AG04449 (cell line): ENCODE data around the gene UBE3B.

Experiments
- CTCF ChIA-PET: fragments of 350-600 bp; formaldehyde crosslinking; extraction: SDS; loops from one replicate; lab custom pipeline; 2021; ENCODE audit warnings: antibody characterized with exemption; lab: Yijun Ruan, JAX
- POLR2A ChIA-PET: fragments of 400-600, 350-600 bp; formaldehyde crosslinking; extraction: SDS; loops from one replicate; lab custom pipeline; 2020; ENCODE audit warnings: antibody characterized with exemption, inconsistent platforms; lab: Yijun Ruan, JAX
- DNase-seq: peaks from one replicate; pipeline ENCODE4 v3.0.0-alpha.2; 2010; ENCODE audit warnings: low read depth, low spot score
- H3K4me3 ChIP-seq: 2 replicates; pipeline ENCODE4 v1.5.1; 2011; ENCODE audit warnings: low read depth, mild to moderate bottlenecking, control low read depth, low read length
- CTCF ChIP-seq: IDR thresholded peaks from one replicate; pipeline ENCODE4 v1.5.1; 2011; ENCODE audit warnings: mild to moderate bottlenecking, moderate library complexity, low read length, control low read depth, inconsistent platforms; ENCODE audit not compliant: insufficient read depth; ENCODE audit errors: missing control alignments

UBE3B gene

DNA sequence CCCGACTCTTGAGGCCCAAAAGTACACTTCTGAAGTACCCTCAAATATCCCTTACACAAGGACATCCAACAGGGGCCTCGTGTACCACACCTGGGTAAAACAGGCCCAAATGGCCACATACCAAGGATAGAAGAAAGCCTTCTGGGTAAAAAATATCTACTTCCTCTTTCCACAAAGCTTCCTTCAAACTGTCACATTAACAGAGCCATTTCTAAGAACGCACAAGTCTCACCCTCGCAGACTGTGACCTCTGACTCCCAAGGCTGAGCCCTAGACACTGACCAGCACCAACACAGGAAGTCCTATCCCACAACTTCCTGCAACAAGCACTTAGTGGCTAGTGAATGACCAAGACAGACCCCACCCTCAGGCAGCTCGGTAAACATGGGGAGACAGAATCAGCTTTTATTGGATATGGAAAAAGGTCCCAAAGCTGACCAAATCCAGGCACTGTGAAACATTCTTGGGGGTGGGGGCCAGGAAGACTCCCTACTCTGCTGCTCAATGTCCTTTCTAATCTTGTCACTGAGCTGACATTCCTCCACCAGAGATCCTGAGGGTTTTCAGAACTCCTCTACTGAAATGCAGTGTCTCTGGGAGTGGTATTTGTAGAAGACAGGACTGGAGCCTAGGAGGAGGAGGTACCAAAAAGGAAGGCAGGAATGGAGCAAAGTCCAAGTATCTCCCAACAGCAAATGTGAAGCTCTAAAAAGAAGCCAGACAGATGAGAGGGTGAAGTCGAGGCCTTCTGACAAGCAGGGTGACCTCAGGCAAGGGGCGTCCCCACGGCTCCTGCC, 16.2 kb upstream of the UBE3B start:
- POLR2A ChIA-PET: interaction anchor here (2.3 to 4.0 kb wide), 3 partner anchors 11 to 17 kb away, joined by 7 to 32 read pairs (median 23); partner anchors contain the start of genes KCTD10 and UBE3B
- DNase-seq: no peak
- TF ChIP-seq CTCF: no peak
- CTCF ChIA-PET: interaction anchor here (0.8 to 3.2 kb wide), 5 partner anchors 12 to 33 kb away, joined by 3 to 16 read pairs (median 5); partner anchors contain the start of genes KCTD10 and UBE3B
- H3K4me3 ChIP-seq: no peak overlapping the region

DNA sequence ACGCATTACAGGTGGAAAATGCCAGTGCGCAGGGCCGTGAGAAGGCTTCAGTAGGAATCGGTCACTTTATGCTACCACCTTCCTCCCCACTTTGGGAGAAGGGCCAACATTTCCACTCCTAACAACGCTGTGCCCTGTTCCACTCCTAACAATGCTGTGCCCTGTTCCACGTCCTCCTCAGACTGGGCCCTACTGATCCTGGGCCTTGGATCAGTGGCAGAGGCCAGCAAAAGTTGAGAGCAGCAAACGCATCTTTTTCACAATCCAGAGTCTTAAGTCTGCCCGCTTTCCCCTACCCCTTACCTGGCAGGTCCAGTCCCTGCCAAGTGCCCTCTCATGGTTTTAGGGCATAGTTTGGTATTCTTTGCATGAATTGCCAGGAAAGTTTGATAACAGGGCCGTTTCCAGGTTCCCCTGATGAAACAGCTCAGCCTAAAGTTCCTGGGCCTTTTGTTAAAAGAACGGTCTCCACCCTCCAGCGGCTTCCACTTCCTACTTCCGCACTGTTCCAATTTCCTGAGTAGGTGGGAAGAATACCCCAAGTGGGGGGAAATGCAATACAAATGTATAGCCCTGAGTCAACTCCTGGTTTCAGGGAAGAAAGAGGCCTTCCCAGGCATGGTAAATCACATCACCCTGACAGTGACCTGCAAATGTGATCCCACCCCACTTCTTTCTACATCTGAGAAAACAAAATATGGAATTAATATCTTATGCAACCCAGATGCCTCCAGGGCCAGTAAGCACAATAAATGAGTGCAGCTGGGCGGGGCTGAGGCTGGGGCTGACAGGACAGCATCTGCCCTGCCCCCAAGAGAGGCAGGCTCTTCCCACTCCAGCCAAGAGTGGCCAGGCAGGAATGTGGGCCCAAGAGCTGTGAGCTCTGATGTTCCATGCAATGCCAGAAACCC, 15.3 kb upstream of the UBE3B start:
- POLR2A ChIA-PET: interaction anchor here (0.9 to 4.0 kb wide), 7 partner anchors 10 to 19 kb away, joined by 3 to 32 read pairs (median 8); partner anchors contain the start of genes KCTD10 and UBE3B

GRCh38 chr12:109462868-109463692, 14.4 kb upstream of the UBE3B start:
- POLR2A ChIA-PET: interaction anchor here (0.6 to 4.0 kb wide), 10 partner anchors 9 to 732 kb away, joined by 3 to 32 read pairs (median 8); partner anchors contain the start of genes KCTD10 and UBE3B
- CTCF ChIA-PET: interaction anchor here (0.5 to 3.2 kb wide), 10 partner anchors 9 to 149 kb away, joined by 3 to 16 read pairs (median 4); partner anchors contain the start of genes KCTD10 and UBE3B
- DNase-seq: peak; percentile 97
- H3K4me3 ChIP-seq: peak overlapping the region; percentile 40
- TF ChIP-seq CTCF: no peak

More for the DNA sequence above, 15.3 kb upstream of the UBE3B start:
- DNase-seq: peak; percentile 94
- TF ChIP-seq CTCF: no peak
- no peak overlapping the region; the same call in 1 of the 2 replicates for H3K4me3 ChIP-seq
- CTCF ChIA-PET: interaction anchor here (0.5 to 3.2 kb wide), 11 partner anchors 9 to 150 kb away, joined by 3 to 16 read pairs (median 5); partner anchors contain the start of genes KCTD10 and UBE3B

GRCh38 chr12:109463756-109464155, 13.7 kb upstream of the UBE3B start:
- POLR2A ChIA-PET: interaction anchor here (0.6 to 4.0 kb wide), 6 partner anchors 9 to 733 kb away, joined by 5 to 32 read pairs (median 12); partner anchors contain the start of genes KCTD10 and UBE3B
- CTCF ChIA-PET: interaction anchor here (1.2 to 3.2 kb wide), 4 partner anchors 9 to 35 kb away, joined by 3 to 16 read pairs (median 4); partner anchors contain the start of genes KCTD10 and UBE3B
- peak overlapping the region; percentile 40 for H3K4me3 ChIP-seq
- no peak for TF ChIP-seq CTCF
- no peak for DNase-seq

DNA sequence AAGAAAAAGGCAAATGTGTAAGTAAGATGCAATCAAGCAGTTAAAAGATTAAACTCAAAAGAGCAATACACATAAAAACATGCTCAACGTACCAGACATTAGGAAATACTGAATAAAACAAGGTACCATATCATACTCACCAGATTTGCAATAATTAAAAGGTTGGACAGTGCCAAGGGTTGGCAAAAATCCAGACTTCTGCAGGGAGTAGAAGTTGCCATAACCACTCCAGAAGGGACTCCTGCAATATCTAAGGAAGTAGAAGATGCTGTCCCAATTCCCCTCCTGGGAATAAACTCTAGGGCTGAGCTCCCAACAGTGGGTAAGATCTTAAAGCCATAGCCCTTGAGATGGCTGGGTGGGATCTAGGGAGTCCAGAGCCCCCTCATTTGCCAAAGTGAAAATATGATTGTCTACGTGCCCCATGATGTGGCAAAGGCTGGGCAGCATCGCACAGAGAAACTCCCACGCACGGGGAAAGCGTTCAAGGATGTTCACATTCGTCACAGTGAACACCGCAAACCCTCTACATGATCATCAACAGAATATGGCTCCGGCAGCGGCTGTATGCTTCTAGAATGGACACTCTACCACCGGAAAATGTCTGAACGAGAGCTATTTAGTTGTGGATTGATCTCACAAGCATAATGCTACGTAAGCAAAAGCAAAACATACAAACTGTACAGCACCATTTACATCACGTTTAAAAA, 12.6 kb upstream of the UBE3B start:
- H3K4me3 ChIP-seq: no peak overlapping the region
- no peak for TF ChIP-seq CTCF
- ChIA-PET CTCF (interaction anchor here (1.0 to 2.2 kb wide), 4 partner anchors 11 to 37 kb away, joined by 3 to 6 read pairs (median 5); no protein-coding TSS in a partner anchor), POLR2A (interaction anchor here (3.9 kb wide), 1 partner anchor 13 kb away, joined by 23 read pairs; the partner anchor contains the start of genes KCTD10 and UBE3B)
- DNase-seq: no peak
